NCI-H526 (cell line): ENCODE data around the gene NFAT5.
"Not testable (repeated sequence)": the region's sequence is repeated elsewhere in the genome, so short reads cannot be mapped to it uniquely, and the experiment has no call there.

Experiments used
- DNase-seq, 2 experiments: peaks; one replicate each; lab custom pipeline; 2025; lab: John Stamatoyannopoulos, UW

NFAT5 gene

DNA sequence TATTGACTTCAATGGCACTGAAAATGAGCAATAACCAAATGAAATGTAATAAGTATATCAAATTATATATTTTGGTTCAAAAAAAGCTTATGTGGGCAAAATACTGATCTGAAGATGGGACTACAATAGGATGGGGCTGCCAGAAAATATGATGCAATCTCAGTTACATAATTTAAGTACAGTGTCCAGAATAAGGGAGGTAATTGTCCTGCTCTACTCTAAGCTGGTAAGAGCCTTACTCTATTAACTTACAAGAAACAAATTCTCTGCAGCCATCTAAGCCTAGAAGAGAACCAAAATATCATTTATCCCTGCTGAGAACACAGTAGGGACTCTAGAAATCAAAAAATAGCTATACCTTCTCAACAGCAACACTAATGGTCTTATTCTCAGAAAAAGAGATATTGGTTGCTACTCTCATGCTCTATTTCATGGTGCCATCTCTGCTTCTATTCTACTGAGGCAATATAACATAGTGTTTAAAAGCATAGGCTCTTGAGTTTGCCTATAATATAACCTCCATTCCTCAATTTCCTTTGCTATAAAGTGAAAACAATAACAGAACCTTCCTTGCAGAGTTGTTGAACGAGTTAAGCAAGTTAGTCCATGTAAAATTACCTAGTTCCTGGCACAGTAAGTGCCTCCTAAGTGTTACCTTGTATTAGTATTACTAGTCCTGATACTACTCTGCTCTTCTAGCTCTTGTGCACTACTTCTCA lies 140.6 kb downstream of the NFAT5 start:
- no peak for DNase-seq

DNA sequence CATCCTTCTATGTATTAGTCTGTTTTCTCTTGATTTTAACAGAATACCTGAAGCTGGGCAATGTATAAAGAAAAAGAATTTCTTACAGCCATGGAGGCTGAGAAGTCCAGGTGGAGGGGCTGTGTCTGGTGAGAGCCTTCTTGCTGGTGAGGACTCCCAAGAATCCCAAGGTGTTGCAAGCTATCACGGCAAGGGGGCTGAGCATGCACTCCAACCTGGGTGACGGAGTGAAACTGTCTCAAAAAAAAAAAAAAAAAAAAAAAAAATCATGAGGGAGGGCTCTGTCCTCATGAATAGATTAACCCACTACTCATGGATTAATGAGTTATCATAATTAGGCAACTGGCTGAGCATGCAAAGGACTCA lies 141.2 kb downstream of the NFAT5 start:
- no peak for DNase-seq

DNA sequence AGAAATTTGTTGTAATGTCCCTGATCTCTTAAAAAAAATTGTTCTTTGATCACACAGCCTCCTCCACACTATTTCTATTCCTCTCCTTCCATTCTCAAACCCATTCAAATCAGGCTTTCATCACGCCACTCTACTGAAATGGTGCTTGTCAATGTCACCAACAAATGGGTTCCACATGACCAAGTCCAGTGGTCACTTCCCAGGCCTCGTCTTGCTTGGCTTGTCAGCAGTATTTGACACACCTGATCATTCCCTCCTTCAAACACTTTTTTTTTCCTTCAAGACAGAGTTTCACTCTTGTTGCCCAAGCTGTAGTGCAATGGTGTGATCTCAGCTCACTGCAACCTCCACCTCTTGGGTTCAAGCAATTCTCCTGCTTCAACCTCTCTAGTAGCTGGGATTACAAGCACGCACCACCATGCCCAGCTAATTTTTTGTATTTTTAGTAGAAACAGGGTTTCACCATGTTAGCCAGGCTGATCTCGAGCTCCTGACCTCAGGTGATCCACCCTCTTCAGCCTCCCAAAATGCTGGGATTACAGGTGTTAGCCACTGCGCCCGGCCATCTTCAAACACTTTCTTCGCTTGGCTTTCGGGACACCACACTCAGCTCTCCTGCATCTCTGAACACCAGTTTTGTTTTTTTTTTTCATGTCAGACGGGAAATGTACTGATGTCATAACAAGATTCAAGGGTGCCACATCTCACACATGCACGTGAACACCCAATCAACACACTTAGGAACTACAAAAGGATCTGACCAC lies 142.3 kb downstream of the NFAT5 start:
- DNase-seq: no peak

DNA sequence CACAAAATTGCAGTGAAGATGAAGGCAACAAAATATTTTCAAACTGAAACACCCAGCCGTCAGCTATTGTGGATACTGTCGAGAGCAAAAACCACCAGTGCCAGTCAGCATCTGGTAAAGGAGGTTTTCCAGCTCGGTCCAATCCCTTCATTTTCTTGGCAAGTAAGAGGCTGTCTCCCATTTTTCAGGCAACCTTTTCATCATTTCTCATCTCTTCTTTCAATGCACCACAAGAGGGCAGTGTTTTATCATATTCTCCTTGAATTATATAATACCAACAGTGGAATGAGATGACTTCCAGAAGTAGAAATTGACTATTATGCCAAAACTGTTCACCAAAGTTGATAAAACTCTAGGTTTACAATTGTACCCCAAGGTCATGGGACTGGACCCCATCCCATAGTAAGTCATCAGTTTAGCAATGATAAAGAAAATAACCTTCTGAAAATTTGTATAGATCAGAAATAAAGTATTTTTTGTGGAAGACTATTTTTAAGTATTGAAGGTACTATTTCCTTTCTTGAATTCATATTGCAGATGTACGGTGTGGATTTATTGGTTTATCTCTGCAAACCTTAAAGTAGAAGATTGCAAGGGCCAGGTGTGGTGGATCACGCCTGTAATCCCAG lies 143.8 kb downstream of the NFAT5 start:
- peak; percentile 32 to 59 for DNase-seq

DNA sequence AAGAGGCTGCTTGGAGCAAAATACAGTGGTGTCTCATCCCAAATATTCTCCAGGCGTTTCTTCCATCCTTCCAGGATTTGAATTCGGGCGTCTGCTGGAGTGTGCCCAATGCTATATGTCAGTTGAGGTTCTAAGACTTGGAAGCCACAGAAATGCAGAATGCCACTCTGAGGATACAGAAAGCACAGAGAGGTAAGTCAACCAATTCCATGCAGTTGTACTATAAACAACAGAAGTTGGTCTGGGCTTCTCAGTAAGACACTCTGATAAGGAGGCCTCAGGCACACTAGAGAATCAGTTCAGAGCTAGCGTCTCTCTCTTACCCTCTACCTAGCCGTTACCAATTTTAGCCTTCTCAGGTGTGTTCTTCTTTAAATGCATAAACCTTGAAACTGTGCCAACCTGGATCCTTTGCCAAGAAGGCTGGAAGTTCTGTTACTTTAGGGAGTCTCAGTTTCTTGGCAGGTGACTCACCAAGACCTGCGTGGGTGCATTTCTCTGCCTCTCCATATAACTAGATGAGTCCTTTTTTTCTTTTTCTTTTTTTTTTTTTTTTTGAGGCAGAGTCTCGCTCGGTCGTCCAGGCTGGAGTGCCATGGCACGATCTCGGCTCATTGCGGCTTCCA lies 145.5 kb downstream of the NFAT5 start:
- no peak for DNase-seq

DNA sequence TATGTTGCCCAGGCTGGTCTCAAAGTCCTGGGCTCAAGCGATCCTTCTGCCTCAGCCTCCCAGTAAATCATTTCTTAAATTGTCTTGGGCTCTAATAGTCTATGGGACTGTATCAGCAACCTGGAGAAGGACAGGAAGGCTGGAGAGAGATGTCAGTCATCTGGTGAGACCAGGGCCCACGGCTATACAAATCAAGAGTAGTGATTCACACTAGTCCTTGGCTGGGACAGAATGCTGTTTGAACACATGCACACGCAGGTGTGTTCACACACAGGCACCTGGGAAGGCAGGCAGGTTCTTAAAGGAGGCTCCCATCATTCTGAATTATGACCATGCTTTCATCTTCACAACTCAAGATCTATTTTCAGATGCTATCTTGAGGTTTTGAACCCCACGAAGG lies 146.5 kb downstream of the NFAT5 start:
- no peak for DNase-seq

DNA sequence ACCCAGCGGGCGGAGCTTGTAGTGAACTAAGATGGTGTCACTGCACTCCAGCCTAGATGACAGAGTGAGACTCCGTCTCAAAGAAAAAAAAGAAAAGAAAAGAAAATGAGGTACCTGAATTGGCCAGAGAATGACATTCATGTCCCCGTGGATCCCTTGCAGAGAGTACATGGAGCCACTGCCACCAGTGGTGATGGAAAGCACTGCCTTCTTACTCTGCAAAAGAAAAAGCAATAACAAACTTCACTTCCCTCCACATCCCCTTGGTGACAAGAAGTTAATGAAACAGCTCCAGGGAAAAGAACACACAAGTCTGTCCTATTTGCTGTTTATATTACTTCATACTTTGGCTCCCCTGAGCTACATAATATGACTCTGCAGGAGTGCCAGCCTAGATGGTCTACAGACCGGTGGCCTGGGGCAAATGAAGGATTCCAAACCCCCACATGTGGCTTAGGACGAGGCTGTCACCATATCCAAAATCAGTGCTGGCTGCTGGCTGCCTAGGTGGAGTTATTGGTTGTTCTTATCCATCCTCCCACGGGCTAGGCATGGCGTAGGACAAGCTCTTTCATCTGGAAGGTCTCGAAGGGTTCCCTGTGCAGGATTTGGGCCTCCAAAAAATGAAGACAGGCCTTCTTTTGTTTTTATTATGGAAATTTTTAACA lies 147.3 kb downstream of the NFAT5 start:
- DNase-seq: no peak

DNA sequence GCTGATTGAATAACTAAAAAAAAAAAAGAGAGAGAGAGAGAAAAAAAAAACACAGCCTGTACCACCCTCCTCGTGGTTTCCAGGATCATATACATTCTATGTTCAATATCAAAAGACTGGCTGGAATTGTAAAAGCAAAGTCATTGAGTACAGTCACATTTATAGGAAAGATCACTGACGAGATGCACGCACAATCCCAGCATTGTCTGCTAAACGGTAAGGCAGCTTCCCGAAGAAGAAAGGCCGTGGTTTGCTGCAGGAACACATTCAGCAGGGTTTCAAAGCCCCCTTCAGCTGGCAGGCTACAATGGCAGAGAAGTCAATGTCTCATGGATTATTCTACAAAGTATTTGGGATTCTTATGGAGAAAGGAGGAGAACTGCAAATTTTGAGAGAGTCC lies 151.3 kb downstream of the NFAT5 start:
- no peak for DNase-seq

DNA sequence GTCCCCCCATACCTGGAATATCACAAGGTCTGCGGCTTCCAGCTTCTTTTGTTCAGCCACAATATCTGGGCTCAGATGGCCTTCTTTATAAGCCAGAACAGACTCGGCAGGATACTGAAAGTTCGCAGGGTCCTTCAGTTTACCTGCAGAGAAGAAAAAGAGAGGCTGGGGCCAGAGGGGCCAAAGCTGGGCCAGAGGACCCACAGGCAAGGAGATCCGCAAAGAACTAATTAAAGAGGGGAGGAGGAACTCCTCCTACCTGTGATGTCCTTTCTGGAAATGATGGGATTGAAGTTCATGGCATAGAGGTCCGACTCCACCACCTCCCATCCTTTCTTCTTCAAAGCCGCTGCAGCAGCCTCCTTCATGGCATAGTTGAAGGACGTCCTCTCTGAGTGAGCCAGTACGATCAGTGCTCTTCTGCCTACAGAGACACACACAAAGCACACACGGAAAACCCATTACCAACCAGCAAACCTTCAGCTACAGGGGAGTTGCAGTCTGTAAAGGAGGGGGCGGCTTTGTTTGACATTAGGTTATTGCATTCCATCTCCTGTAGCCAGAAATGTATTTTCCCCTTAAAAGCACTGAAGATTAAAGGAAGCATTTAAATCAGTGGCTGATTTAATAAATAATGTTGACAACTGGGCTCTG lies 152.5 kb downstream of the NFAT5 start:
- DNase-seq: no peak

DNA sequence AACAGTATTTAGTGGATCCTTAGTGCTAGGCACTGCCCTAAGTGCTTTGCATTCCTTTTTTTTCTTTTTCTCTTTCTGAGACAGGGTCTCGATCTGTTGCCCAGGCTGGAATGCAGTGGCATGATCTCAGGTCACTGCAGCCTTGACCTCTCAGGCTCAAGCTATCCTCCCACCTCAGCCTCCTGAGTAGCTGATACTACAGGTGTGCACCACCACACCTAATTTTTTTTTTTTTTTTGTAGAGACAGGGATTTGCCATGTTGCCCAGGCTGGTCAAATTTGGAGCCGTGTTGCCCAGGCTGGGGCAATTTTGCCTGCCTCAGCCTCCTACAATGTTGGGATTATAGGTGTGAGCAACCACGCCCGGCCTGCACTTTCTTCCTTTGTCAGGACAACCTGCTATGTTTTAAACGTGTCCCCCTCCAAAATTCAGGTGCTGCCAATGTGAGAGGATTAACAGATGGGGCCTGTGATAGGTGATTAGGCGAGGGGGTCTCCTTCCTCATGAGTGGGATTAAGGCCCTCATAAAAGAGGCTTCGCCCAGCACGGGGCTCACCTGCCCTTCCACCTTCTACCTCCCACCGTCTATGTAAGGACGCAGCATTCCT lies 155.2 kb downstream of the NFAT5 start:
- DNase-seq: no peak

DNA sequence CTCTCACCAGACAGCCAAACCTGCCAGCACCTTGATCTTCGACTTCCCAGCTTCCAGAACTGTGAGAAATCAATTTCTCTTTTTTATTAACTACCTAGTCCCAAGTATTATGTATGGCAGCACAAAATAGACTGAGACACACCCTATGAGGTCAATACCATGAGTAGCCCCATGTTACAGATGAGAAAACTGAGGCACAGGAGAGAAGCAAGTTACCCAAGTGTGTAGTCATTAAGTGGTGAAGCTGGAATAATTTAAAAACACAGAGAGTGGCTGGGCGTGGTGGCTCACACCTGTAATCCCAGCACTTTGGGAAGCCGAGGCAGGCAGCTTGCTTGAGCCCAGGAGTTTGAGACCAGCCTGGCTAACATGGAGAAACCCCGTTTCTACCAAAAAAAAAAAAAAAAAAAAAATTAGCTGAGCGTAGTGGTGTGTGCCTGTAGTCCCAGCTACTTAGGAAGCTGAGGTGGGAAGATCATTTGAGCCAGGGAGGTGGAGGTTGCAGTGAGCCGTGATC lies 155.7 kb downstream of the NFAT5 start:
- no peak for DNase-seq

DNA sequence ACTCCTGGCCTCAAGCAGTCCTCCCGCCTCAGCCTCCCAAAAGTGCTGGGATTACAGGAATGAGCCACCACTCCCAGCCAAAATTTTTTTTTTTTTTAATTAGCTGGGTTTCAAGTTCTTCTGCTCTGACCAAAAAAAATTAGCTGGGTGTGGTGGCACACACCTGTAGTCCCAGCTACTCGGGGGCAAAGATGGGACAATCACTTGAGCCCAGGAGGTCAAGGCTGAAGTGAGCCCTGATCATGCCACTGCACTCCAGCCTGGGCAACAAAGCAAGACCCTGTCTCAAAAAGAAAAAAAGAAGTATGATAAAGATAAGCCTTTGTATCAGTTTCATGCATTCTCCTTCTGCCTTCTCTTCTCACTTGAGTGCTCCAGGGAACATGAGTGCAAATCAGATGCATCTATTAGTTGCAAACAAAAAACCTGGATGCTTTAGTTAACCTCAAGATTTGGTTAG lies 158.7 kb downstream of the NFAT5 start:
- DNase-seq: no peak

DNA sequence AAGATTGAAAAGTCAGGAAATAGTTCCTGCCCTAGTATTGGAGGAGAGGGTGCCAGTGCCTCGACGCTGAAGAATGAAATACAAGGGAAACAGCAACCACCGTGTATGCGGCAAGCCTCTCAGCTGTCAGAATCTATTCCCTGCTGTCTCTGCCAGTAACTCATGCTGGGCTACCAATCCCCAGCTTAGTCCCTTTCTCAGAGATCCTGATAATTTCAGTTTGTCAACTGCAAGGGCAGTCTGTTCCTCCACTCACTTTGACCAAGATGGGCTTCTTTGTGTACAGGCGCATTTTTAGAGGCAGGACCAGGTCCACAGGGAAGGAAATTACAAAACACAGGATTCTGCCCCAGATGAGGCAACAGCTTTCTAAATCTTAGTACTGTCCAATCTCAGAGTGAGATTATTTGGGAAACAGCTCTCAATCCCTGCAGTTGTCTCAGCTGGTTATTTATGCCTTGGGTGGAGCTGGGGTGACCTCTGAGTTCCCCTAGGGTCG lies 159.3 kb downstream of the NFAT5 start:
- DNase-seq: peak in 1 of 2 experiments; percentile 61

DNA sequence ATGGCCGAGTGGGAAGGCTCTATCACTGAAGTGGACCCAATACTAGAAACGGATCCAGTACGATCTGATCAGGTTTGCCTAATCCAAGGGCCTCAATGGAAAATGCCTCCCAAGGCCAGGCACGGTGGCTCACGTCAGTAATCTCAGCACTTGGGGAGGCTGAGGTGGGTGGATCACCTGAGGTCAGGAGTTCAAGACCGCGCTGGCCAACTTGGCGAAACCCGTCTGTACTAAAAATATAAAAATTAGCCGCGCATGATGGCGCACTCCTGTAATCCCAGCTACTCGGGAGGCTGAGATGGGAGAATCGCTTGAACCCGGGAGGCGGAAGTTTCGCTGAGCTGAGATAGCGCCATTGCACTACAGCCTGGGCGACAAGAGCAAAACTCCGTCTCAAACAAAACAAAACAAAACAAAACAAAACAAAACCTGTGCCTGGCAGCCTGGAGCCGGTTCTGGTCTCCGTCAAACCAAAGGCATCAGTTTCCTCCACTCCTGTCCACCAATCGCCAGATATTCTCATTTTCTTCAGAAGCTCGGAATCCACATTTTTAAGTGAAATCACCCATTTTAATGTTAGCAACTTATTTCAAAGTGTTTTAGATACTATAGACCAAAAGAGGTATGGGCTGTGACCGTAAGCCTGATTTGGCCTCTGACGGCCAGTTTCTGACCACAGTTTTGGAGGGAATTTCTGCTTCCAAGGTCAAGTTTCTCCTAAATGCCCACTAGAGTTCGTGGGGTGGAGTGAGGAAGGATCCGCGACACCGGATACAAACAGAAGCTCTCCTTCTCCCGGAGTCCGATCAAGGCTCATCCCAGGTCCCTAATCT lies 159.9 kb downstream of the NFAT5 start:
- DNase-seq: no peak

DNA sequence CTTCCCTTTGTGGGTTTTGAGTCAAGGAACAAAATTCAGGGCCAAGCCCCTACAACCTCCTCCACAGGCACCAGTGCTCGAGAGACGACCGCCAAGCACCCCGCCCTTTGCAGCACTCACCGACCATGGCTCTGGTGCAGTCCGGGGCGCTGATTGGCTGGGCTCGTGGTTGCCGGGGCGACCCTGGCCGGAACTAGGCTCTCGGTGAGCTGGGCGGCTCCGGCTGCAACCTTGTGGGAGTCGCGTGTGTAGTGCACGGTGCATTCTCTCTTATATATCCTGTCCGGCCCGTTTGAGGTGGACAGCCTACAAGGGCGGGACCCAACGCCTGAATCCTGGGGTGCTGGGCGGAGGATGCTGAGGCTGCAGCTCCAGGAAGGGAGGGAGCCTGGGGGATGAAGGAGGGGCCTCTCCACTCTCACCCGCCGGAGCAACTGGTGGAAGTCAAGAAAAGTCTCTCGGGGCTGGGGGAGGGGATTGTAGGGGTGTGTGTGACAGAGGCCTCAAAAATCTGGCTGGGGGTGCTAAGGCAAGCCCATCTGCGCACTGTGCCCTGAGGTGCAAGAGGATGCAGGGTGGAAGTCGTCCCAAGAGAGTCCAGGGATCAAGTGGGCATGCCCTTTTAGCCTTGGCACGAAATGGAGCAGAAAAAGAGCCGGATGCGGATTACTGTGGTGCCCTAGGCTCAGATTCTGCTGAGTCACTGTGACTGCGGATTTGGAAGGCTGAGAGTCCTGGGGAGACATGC lies 160.7 kb downstream of the NFAT5 start, which contains the start of gene NQO1:
TSS of gene NQO1 (minus strand) at position 248 of the 748 bp plus-strand sequence. CDS start at position 127, 121 bp downstream.
- peak; percentile 76 to 90 for DNase-seq

DNA sequence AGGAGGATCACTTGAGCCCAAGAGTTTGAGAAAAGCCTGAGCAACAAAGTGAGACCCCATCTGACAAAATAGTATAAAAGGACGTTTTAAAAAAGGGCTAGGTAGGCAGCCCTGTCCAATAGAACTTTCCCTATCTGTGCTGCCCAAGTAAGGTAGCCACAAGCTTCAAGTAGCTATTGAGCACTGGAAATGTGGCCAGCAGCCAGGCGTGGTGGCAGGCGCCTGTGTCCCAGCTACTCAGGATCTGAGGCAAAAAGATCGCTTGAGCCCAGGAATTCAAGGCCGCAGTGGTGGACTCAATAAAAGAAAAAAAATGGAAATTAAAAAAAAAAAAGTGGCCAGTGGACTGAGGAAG lies 162.1 kb downstream of the NFAT5 start:
- DNase-seq: no peak

DNA sequence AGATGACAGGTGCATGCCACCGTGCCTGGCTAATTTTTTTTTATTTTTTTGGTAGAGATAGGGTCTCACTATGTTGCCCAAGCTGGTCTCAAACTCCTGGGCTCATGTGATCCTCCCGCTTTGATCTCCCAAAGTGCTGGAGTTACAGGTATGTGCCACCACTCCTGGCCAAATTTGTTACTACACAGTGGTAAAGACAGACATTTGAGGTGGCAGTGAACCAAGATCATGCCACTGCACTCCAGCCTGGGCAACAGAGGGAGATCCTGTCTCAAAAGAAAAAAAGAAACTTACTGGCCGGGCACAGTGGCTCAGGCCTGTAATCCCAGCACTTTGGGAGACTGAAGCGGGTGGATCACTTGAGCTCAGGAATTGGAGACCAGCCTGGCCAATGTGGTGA lies 163.3 kb downstream of the NFAT5 start:
- not testable (repeated sequence) for DNase-seq

DNA sequence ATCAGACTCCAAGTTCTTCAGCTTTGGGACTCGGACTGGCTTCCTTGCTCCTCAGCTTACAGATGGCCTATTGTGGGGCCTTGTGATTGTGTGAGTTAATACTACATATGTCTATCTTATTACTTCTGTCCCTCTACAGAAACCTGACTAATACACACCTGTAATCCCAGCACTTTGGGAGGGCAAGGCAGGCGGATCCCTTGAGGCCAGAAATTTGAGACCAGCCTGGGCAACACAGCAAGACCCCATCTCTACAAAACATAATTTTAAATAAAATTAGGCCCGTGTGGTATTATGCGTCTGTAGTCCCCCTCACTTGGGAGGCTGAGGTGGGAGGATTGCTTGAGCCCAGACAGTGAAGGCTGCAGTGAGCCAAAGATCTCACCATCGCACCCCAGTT lies 165.5 kb downstream of the NFAT5 start:
- not testable (repeated sequence) for DNase-seq

DNA sequence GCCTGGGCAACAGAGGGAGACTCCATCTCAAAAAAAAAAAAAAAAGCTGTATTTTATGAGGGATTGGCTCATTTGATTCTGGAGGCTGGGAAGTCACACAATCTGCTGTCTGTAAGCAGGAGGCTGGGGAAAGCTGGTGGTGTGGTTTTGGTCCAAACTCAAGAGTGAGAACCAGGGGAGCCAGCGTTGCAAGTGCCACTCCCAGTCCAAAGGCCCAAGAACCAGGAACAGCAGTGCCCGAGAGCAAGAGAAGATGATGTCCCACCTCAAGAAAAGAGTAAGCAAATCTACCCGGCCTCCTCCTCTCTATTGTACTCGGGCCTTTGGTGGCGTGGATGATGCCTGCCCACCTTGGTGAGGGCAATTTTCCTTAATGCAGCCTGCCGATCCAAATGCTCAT lies 166.3 kb downstream of the NFAT5 start:
- no peak for DNase-seq
